K562 (cell line): Measurements from ENCODE around the gene CCSER2. TPM values are rescaled to one million over a fixed set of nuclear protein-coding genes. Genes with fewer than 3 reads are reported as not detected.

Source experiments
- ATAC-seq: fragments of 200-7000 bp; cut with Tn5 transposase; 3 replicates; pipeline ENCODE4 v1.9.1; 2020; ENCODE audit warnings: moderate library complexity
- BruUV-seq: library from RNA; stranded (reverse); fragments of 400-500 nt; replicated peaks from 2 replicates; lab custom pipeline; 2021; lab: Mats Ljungman, UMichigan
- CTCF ChIA-PET: fragments of 300-600 bp; formaldehyde crosslinking; extraction: SDS; loops from one replicate; lab custom pipeline; 2021; ENCODE audit warnings: low intra/inter-chr PET ratio; lab: Yijun Ruan, JAX
- POLR2A ChIA-PET: fragments of 300-600, 350-650 bp; sonication (Branson Sonifier 250); formaldehyde crosslinking; extraction: SDS; loops from one replicate; lab custom pipeline; 2021; ENCODE audit warnings: antibody characterized with exemption, inconsistent platforms; lab: Yijun Ruan, JAX
- DNase-seq, 4 experiments: peaks; one replicate each; pipeline versions ENCODE4 v3.0.0 to v3.0.0-alpha.2; 2011 to 2018; ENCODE audit warnings: low spot score in 3 of 4, mixed read lengths in 3 of 4; ENCODE audit errors: extremely low read depth in 1 of 4
- FAIRE-seq: peaks from 2 replicates; lab custom pipeline; 2011; peaks lifted over from hg19 to GRCh38; lab: Jason Lieb, UNC
- H2AFZ ChIP-seq: 2 replicates; pipeline ENCODE4 v1.6.0; 2011; ENCODE audit warnings: low read depth, low read length, control low read depth, inconsistent platforms
- H3K27ac ChIP-seq: fragments of 200-600 bp; 3 replicates; pipeline ENCODE4 v1.8.0; 2011; ENCODE audit warnings: low read depth, mild to moderate bottlenecking, control low read depth, inconsistent platforms, low read length, moderate library complexity, mixed read lengths; ENCODE audit errors: extremely low read depth
- H3K27me3 ChIP-seq, 2 experiments: fragments of 300-600 bp in 1 of 2; 2 replicates in 1 of 2; 3 replicates in 1 of 2; pipeline versions ENCODE4 v1.6.0 to v1.8.0; 2011; ENCODE audit warnings: inconsistent platforms in 2 of 2, low read length in 2 of 2, mild to moderate bottlenecking in 1 of 2, mixed read lengths in 1 of 2, moderate library complexity in 1 of 2; ENCODE audit not compliant: control insufficient read depth in 2 of 2, insufficient read depth in 2 of 2
- H3K36me3 ChIP-seq: fragments of 300-600 bp; 3 replicates; pipeline ENCODE4 v1.8.0; 2011; ENCODE audit warnings: mild to moderate bottlenecking, low read length, inconsistent platforms; ENCODE audit not compliant: control insufficient read depth, insufficient read depth
- H3K4me1 ChIP-seq, 2 experiments: fragments of 200-600 bp in 1 of 2; replicated peaks in 1 of 2; 2 replicates in 1 of 2; 3 replicates in 1 of 2; pipeline versions ENCODE4 v1.5.1 to v1.8.0; 2011; ENCODE audit warnings: inconsistent platforms in 2 of 2, low read length in 2 of 2, mild to moderate bottlenecking in 1 of 2, mixed read lengths in 1 of 2, moderate library complexity in 1 of 2; ENCODE audit not compliant: control insufficient read depth in 2 of 2, insufficient read depth in 2 of 2
- H3K4me2 ChIP-seq: 2 replicates; pipeline ENCODE4 v1.6.1; 2011; ENCODE audit warnings: low read length, control low read depth, inconsistent platforms, mixed read lengths; ENCODE audit not compliant: insufficient read depth
- H3K4me3 ChIP-seq: fragments of 200-600 bp; sonication (generic), shearing (Covaris generic); 2 replicates; pipeline ENCODE4 v1.5.1; 2016; ENCODE audit warnings: control low read depth, inconsistent platforms
- H3K79me2 ChIP-seq: fragments of 200-600 bp; 3 replicates; pipeline ENCODE4 v1.8.0; 2011; ENCODE audit warnings: low read length, inconsistent platforms; ENCODE audit not compliant: control insufficient read depth, insufficient read depth
- H3K9ac ChIP-seq, 2 experiments: 2 replicates each; pipeline versions ENCODE4 v1.6.0 to v1.6.1; 2011; ENCODE audit warnings: low read depth in 2 of 2, low read length in 2 of 2, control low read depth in 1 of 2, inconsistent platforms in 1 of 2, mild to moderate bottlenecking in 1 of 2, mixed read lengths in 1 of 2; ENCODE audit not compliant: insufficient read depth in 1 of 2
- H3K9me1 ChIP-seq: one replicate; pipeline ENCODE4 v1.6.0; 2011; ENCODE audit warnings: inconsistent platforms, mild to moderate bottlenecking, low read length, moderate library complexity; ENCODE audit not compliant: control insufficient read depth, insufficient read depth
- H3K9me3 ChIP-seq: replicated peaks from 2 replicates; pipeline ENCODE4 v1.5.1; 2011; ENCODE audit warnings: low read depth, low read length, inconsistent platforms; ENCODE audit not compliant: control insufficient read depth, insufficient read depth
- H4K20me1 ChIP-seq: replicated peaks from 2 replicates; pipeline ENCODE4 v1.6.1; 2011; ENCODE audit warnings: low read length, inconsistent platforms, mixed read lengths; ENCODE audit not compliant: control insufficient read depth, insufficient read depth
- ARID2 ChIP-seq: fragments of 450-650 bp; IDR thresholded peaks from 2 replicates; pipeline ENCODE4 v1.6.1; 2017; ENCODE audit warnings: antibody characterized with exemption, mild to moderate bottlenecking
- BDP1 ChIP-seq: IDR thresholded peaks from 3 replicates; pipeline ENCODE4 v1.6.1; 2011; ENCODE audit not compliant: insufficient read length, insufficient read depth
- CREB3 ChIP-seq: fragments of 450-650 bp; conservative IDR thresholded peaks from 2 replicates; pipeline ENCODE4 v1.6.1; 2016; ENCODE audit warnings: missing genetic modification characterization, low read depth, mild to moderate bottlenecking, missing compliant biosample characterization, moderate library complexity
- JUND ChIP-seq, 2 experiments: IDR thresholded peaks; 2 replicates in 1 of 2; 3 replicates in 1 of 2; pipeline ENCODE4 v1.6.1; 2011; ENCODE audit warnings: borderline replicate concordance in 2 of 2, low read depth in 2 of 2, low read length in 2 of 2, improper control_type of control experiment in 1 of 2, missing biosample characterization in 1 of 2, missing genetic modification characterization in 1 of 2, missing genetic modification reagents in 1 of 2
- MTA3 ChIP-seq: fragments of 450-650 bp; formaldehyde crosslinking; IDR thresholded peaks from 2 replicates; pipeline ENCODE4 v1.6.1; 2017; ENCODE audit warnings: mild to moderate bottlenecking, borderline replicate concordance
- NONO ChIP-seq, 2 experiments: fragments of 200-400 bp in 1 of 2; fragments of 450-650 bp in 1 of 2; formaldehyde crosslinking in 1 of 2; IDR thresholded peaks; 2 replicates each; pipeline ENCODE4 v1.6.1; 2017; ENCODE audit warnings: low read depth in 2 of 2, mild to moderate bottlenecking in 2 of 2, moderate library complexity in 2 of 2, low read length in 1 of 2
- NUFIP1 ChIP-seq: fragments of 450-650 bp; IDR thresholded peaks from 2 replicates; pipeline ENCODE4 v1.6.1; 2018; ENCODE audit not compliant: partially characterized antibody
- PYGO2 ChIP-seq: fragments of 450-650 bp; IDR thresholded peaks from 2 replicates; pipeline ENCODE4 v1.6.1; 2016; ENCODE audit warnings: mild to moderate bottlenecking, missing genetic modification characterization, moderate library complexity, missing compliant biosample characterization
- RBM22 ChIP-seq: fragments of 200-400 bp; formaldehyde crosslinking; IDR thresholded peaks from 2 replicates; pipeline ENCODE4 v1.6.1; 2018; ENCODE audit warnings: low read length, low read depth; ENCODE audit not compliant: poor library complexity, severe bottlenecking
- TEAD1 ChIP-seq, 2 experiments: fragments of 450-650 bp in 1 of 2; sonication (generic) in 1 of 2; formaldehyde crosslinking; IDR thresholded peaks; 2 replicates each; pipeline versions ENCODE4 v1.4.0 to v1.8.0; 2020 to 2022; ENCODE audit warnings: mild to moderate bottlenecking in 2 of 2, missing genetic modification reagents in 1 of 2
- XRCC3 ChIP-seq: fragments of 450-650 bp; IDR thresholded peaks from 2 replicates; pipeline ENCODE4 v1.6.1; 2017; ENCODE audit warnings: mild to moderate bottlenecking, moderate library complexity
- ZNF79 ChIP-seq: fragments of 250-450 bp; sonication (Bioruptor Pico); IDR thresholded peaks from 2 replicates; pipeline ENCODE4 v1.4.0; 2020; ENCODE audit warnings: low read depth, mild to moderate bottlenecking, moderate library complexity
- WGBS: fragments of 100-300 bp; shearing (Covaris generic); methylation state at CpG from one replicate; pipeline ENCODE4 v1.1.6; 2016; ENCODE audit warnings: low coverage, mixed read lengths; ENCODE audit not compliant: insufficient coverage; ENCODE audit errors: missing lambda C conversion rate; 5-methylcytosine and 5-hydroxymethylcytosine counted together
- in situ Hi-C: fragments of 300-500 bp; cut with MboI; formaldehyde crosslinking; loops from 4 replicates; pipeline ENCODE4 v1.15.0; 2018; ENCODE audit warnings: inconsistent platforms, mixed read lengths
- intact Hi-C: fragments of 100-400 bp; cut with micrococcal nuclease; formaldehyde crosslinking; loops from 2 replicates; pipeline ENCODE4 v1.14.2; 2022
- polyA plus RNA-seq, 8 experiments: library from polyadenylated mRNA; depleted of rRNA in 4 of 8; stranded (reverse) in 5 of 8; unstranded in 3 of 8; fragments of >200 nt; fragmentation: Nextera tagmentation in 2 of 8; fragmentation: Illumina TruSeq in 1 of 8; extraction: Ambion mirVana in 2 of 8; extraction: Trizol in 1 of 8; gene quantifications; 2 replicates each; pipeline versions ENCODE4 v1.2.1 to v1.2.3, GENCODE V29; 2011 to 2014; ENCODE audit warnings: inconsistent platforms in 1 of 8, missing spikeins in 1 of 8
- total RNA-seq, 7 experiments: library from RNA; depleted of rRNA in 6 of 7; stranded (reverse); fragments of >200 nt in 6 of 7; fragmentation: Illumina TruSeq in 2 of 7; extraction: Trizol in 2 of 7; gene quantifications; 2 replicates each; pipeline versions ENCODE4 v1.2.1 to v1.2.3, GENCODE V29; 2011 to 2021; ENCODE audit warnings: low replicate concordance in 1 of 7
- TF ChIP-seq, protein P1 (sequence below): fragments of 250-450 bp; sonication (Bioruptor Pico); IDR thresholded peaks from 2 replicates; pipeline ENCODE4 v1.5.0; 2021; ENCODE audit warnings: mild to moderate bottlenecking, borderline replicate concordance

The CCSER2 gene
- total and polyA plus RNA-seq, 9 of the 15 experiments (the other 6 are each of a cell fraction or from before 2014, with no cell fraction given) = 2.7 to 15.1 (median 9.7) TPM

DNA sequence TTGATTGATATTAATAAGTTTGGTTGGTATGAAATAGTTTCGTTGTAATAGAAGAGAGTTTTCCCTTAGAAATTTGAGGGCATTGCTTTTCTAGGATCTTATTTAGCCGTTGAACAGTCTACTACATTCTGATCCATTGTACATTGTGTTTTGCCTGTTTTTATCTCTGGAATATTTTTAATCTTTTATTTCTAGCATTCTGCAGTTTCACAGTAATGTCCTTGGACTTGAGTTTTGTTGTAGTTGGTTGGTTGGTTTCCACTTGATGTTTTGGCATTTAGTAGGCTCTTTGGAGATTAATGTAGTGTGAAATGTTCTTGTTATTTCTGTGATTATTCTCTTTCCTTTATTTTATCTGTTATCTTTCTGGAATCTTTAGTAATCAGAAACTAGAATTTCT is 112.4 kb downstream of the CCSER2 start (continued):
- TF ChIP-seq, protein P1, sequence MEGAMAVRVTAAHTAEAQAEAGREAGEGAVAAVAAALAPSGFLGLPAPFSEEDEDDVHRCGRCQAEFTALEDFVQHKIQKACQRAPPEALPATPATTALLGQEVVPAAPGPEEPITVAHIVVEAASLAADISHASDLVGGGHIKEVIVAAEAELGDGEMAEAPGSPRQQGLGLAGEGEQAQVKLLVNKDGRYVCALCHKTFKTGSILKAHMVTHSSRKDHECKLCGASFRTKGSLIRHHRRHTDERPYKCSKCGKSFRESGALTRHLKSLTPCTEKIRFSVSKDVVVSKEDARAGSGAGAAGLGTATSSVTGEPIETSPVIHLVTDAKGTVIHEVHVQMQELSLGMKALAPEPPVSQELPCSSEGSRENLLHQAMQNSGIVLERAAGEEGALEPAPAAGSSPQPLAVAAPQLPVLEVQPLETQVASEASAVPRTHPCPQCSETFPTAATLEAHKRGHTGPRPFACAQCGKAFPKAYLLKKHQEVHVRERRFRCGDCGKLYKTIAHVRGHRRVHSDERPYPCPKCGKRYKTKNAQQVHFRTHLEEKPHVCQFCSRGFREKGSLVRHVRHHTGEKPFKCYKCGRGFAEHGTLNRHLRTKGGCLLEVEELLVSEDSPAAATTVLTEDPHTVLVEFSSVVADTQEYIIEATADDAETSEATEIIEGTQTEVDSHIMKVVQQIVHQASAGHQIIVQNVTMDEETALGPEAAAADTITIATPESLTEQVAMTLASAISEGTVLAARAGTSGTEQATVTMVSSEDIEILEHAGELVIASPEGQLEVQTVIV = no peak
- TF ChIP-seq ARID2 = no peak
- TF ChIP-seq CREB3 = no peak
- TF ChIP-seq TEAD1 (CRISPR knock-in tag; IDR thresholded peaks at IDR 0.05) = no peak
- TF ChIP-seq BDP1 = no peak
- TF ChIP-seq MTA3 = no peak

- intact Hi-C loops (no loop called here), in situ Hi-C loops (no loop called here)
- CTCF ChIA-PET = no interaction called here
- 43% methylated on average over 8 of the region's 8 CpGs for WGBS
- DNase-seq (no peak), FAIRE-seq (no peak), ATAC-seq (no peak)
- H4K20me1 ChIP-seq = no peaks in the 10 kb centered on the region
- no peak overlapping the region for H3K4me3 ChIP-seq
- H3K9ac ChIP-seq = no peak overlapping the region
- no TSS peak for BruUV-seq
- H3K4me2 ChIP-seq = no peak overlapping the region
- TF ChIP-seq NUFIP1 (no peak), NONO (IDR thresholded peaks at IDR 0.05; ENCODE audit: low read depth in 2 of 2, low read length in 1 of 2) (no peak), ZNF79 (CRISPR knock-in tag) (no peak), JUND (IDR thresholded peaks at IDR 0.05; ENCODE audit: borderline replicate concordance, low read depth, low read length) (no peak), JUND (tag; IDR thresholded peaks at IDR 0.05; ENCODE audit: borderline replicate concordance, low read depth, low read length) (no peak), RBM22 (no peak), PYGO2 (tag) (no peak), XRCC3 (no peak)
- no peaks in the 10 kb centered on the region for H3K4me1 ChIP-seq
- no peaks in the 10 kb centered on the region for H3K79me2 ChIP-seq
- POLR2A ChIA-PET = interaction anchor here (0.5 to 1.2 kb wide), 4 partner anchors 9 to 1637 kb away, joined by 3 to 5 read pairs (median 3); no protein-coding TSS in a partner anchor
- no peaks in the 10 kb centered on the region for H3K9me1 ChIP-seq
- no peak overlapping the region for H2AFZ ChIP-seq
- H3K27me3 ChIP-seq = no peaks in the 10 kb centered on the region
- H3K9me3 ChIP-seq = no peaks in the 10 kb centered on the region
- H3K36me3 ChIP-seq = no peaks in the 10 kb centered on the region
- H3K27ac ChIP-seq = no peak overlapping the region
These were observed 119.5 kb downstream of the CCSER2 start for GRCh38 chr10:84447701-84448400.
